Activated CD8-positive, alpha-beta T cell treated with anti-CD3 and anti-CD28 coated beads for 36 hours (primary cell): ENCODE data around the gene IFT57. TPM values are rescaled to one million over a fixed set of nuclear protein-coding genes. Genes with fewer than 3 reads are reported as not detected.

ENCODE experiments used
- ATAC-seq: fragments of 200-7000 bp; cut with Tn5 transposase; one replicate; pipeline ENCODE4 v1.10.0; 2021; ENCODE audit warnings: mild to moderate bottlenecking, moderate library complexity
- CTCF ChIA-PET: fragments of 350-600 bp; sonication (Branson Sonifier 250); formaldehyde crosslinking; loops from one replicate; lab custom pipeline; 2021; ENCODE audit warnings: antibody characterized with exemption; lab: Charles Lee
- POLR2A ChIA-PET: fragments of 350-600 bp; sonication (Branson Sonifier 250); formaldehyde crosslinking; loops from one replicate; lab custom pipeline; 2021; ENCODE audit warnings: antibody characterized with exemption; lab: Charles Lee
- DNase-seq: peaks from one replicate; pipeline ENCODE4 v3.0.0-alpha.2; 2020
- H3K27ac Mint-ChIP-seq: one replicate; pipeline ENCODE4 v1.8.0; 2021; ENCODE audit warnings: mild to moderate bottlenecking, mixed read lengths
- H3K27me3 Mint-ChIP-seq: one replicate; pipeline ENCODE4 v1.8.0; 2021; ENCODE audit warnings: mixed read lengths
- H3K36me3 Mint-ChIP-seq: one replicate; pipeline ENCODE4 v1.8.0; 2021; ENCODE audit warnings: low read depth, mixed read lengths
- H3K4me1 Mint-ChIP-seq: one replicate; pipeline ENCODE4 v1.8.0; 2021; ENCODE audit warnings: low read depth, mixed read lengths
- H3K4me3 Mint-ChIP-seq: one replicate; pipeline ENCODE4 v1.8.0; 2021; ENCODE audit warnings: mild to moderate bottlenecking, moderate library complexity, mixed read lengths
- H3K9me3 Mint-ChIP-seq: one replicate; pipeline ENCODE4 v1.8.0; 2021; ENCODE audit warnings: mixed read lengths
- intact Hi-C: fragments of 100-400 bp; cut with micrococcal nuclease; formaldehyde crosslinking; loops from one replicate; pipeline ENCODE4 v1.10.0; 2022
- total RNA-seq, 2 experiments: library from RNA; stranded (reverse); gene quantifications; one replicate each; pipeline ENCODE4 v1.2.3, GENCODE V29; 2021
- TF ChIP-seq, protein P1 (sequence below): fragments of 200-600 bp; IDR thresholded peaks from one replicate; pipeline ENCODE4 v1.8.0; 2022; ENCODE audit warnings: antibody characterized with exemption, mild to moderate bottlenecking

IFT57 gene
- total RNA-seq, 2 experiments from 2014 or later, result 30.9 to 35.3 TPM

DNA sequence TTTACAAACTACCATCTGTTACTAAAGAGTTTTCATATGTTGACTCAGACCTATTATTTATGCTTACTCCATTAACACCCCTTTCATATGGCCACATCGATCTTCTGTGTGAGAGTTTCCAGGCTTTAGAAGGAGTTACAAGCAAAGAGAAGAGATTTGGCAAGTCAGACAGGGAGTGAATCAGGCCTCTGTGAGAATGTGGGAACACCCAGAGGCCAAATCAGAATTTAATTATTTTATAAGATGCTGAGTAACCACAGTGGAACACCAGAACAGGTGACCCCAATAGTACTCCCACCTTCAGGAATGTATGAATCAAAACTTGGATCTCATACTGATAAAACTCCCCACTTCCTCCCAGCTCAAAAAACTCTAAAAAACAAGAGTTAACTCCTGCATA lies 42.0 kb downstream of the IFT57 start:
- Mint-ChIP-seq H3K4me3 (no peak overlapping the region), H3K27ac (no peak overlapping the region), H3K9me3 (peaks cover 2% of the 10 kb centered on the region), H3K36me3 (peaks cover 8% of the 10 kb centered on the region), H3K27me3 (no peaks in the 10 kb centered on the region), H3K4me1 (peaks cover 17% of the 10 kb centered on the region)
- intact Hi-C loops, result no loop called here
- POLR2A ChIA-PET, result no interaction called here
- no peak for ATAC-seq
- CTCF ChIA-PET, result interaction anchor here (1.2 to 1.4 kb wide), 2 partner anchors 10 to 17 kb away, joined by 3 read pairs; no protein-coding TSS in a partner anchor
- DNase-seq, result no peak
- TF ChIP-seq, protein P1, sequence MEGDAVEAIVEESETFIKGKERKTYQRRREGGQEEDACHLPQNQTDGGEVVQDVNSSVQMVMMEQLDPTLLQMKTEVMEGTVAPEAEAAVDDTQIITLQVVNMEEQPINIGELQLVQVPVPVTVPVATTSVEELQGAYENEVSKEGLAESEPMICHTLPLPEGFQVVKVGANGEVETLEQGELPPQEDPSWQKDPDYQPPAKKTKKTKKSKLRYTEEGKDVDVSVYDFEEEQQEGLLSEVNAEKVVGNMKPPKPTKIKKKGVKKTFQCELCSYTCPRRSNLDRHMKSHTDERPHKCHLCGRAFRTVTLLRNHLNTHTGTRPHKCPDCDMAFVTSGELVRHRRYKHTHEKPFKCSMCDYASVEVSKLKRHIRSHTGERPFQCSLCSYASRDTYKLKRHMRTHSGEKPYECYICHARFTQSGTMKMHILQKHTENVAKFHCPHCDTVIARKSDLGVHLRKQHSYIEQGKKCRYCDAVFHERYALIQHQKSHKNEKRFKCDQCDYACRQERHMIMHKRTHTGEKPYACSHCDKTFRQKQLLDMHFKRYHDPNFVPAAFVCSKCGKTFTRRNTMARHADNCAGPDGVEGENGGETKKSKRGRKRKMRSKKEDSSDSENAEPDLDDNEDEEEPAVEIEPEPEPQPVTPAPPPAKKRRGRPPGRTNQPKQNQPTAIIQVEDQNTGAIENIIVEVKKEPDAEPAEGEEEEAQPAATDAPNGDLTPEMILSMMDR, result no peak

DNA sequence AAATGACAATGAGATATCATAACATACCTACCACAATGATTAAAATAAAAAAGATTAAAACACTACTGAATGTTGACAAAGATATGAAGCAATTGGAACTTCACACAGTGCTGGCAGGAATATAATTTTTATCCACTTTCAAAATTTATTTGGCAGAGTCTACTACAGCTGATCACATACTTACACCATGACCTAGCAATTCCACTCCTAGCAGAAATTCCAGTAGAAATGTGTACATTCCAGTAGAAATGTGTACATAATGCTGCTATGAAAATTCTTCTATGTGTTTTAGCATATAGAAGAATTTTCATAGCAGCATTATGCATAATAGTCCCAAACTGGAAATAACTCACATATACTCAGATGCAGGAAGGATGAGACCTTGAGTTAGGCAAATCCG lies 43.5 kb downstream of the IFT57 start:
- TF ChIP-seq, protein P1, result no peak
- ChIA-PET POLR2A (interaction anchor here (1.3 kb wide), 2 partner anchors 51 to 164 kb away, joined by 3 to 5 read pairs; no protein-coding TSS in a partner anchor), CTCF (interaction anchor here (0.9 kb wide), 1 partner anchor 21 kb away, joined by 3 read pairs; no protein-coding TSS in a partner anchor)
- Mint-ChIP-seq H3K4me3 (no peak overlapping the region), H3K27me3 (no peaks in the 10 kb centered on the region), H3K36me3 (peaks cover 1% of the 10 kb centered on the region), H3K4me1 (peaks cover 20% of the 10 kb centered on the region), H3K9me3 (no peaks in the 10 kb centered on the region), H3K27ac (no peak overlapping the region)
- ATAC-seq, result no peak
- intact Hi-C loops, result no loop called here
- DNase-seq, result no peak

DNA sequence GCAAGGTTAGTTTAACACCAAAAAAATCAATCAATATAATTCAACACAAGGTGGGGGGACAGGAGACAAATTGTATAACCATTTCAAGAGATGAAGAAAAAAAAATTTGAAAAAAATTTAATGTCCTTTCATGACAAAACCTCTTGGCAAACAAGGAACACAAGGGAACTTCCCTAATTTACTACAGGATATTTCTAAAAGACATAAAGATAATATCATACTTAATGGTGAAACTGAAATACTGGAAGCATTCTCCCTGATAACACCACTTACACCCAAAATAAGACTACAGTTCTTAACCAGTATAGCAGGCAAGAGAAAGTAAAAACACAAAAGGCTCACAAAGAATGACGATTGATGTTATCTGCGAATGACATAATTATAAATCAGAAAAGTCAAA lies 44.7 kb downstream of the IFT57 start:
- Mint-ChIP-seq H3K9me3 (no peaks in the 10 kb centered on the region), H3K4me1 (peaks cover 21% of the 10 kb centered on the region), H3K27me3 (no peaks in the 10 kb centered on the region), H3K36me3 (peaks cover 1% of the 10 kb centered on the region), H3K4me3 (no peak overlapping the region), H3K27ac (no peak overlapping the region)
- TF ChIP-seq, protein P1, result no peak
- ChIA-PET CTCF (no interaction called here), POLR2A (interaction anchor here (1.3 kb wide), 1 partner anchor 165 kb away, joined by 3 read pairs; no protein-coding TSS in a partner anchor)
- ATAC-seq (no peak), DNase-seq (no peak)
- intact Hi-C loops, result no loop called here

DNA sequence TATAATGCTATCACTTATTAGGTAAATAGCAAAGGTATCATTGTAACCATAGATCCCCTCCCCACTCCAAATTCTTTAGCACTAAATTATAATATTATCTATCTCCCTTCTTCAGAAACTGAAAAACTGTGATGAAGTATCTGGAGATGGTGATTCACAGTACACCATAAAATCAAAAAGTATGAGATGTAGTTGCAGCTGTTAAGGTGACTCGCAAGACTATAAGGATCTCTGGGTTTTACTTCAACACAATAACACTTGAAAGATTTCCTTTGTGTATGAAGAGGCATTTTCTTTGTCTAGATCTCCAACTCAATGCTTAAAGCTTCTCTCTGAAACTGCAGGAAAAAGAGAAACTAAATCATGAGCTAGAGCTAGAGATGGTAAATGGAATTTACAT lies 46.9 kb downstream of the IFT57 start:
- peak; percentile 47 for ATAC-seq
- no peak for DNase-seq
- ChIA-PET POLR2A (no interaction called here), CTCF (no interaction called here)
- H3K27me3 Mint-ChIP-seq, result no peaks in the 10 kb centered on the region
- TF ChIP-seq, protein P1, result no peak
- peaks cover 1% of the 10 kb centered on the region for H3K36me3 Mint-ChIP-seq
- intact Hi-C loops, result no loop called here
- peak overlapping the region; percentile 26 for H3K27ac Mint-ChIP-seq
- peak overlapping the region; percentile 37 for H3K4me3 Mint-ChIP-seq
- H3K9me3 Mint-ChIP-seq, result no peaks in the 10 kb centered on the region
- H3K4me1 Mint-ChIP-seq, result peaks cover 26% of the 10 kb centered on the region

DNA sequence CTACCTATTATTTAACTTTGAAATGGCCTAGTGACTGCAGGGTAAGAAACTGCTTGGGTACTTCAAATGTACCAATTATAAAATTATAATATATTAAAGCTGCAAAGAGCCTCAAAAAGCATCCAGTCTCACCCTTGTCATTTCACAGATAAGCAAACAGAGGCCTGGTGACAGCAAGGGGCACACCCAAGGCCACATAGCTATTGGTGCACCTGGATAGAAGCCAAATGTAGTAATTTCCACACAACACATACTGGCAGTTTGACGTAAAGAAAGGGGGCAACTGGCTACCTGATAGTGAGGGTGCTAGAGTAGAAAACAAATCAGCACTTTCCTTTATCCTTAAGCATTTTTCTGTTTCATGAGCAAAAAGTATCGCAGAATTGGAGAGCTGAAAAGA lies 51.1 kb downstream of the IFT57 start:
- Mint-ChIP-seq H3K9me3 (no peaks in the 10 kb centered on the region), H3K27ac (no peak overlapping the region), H3K4me1 (peaks cover 21% of the 10 kb centered on the region), H3K36me3 (peaks cover 22% of the 10 kb centered on the region), H3K4me3 (no peak overlapping the region), H3K27me3 (no peaks in the 10 kb centered on the region)
- ChIA-PET CTCF (interaction anchor here (1.1 to 6.3 kb wide), 3 partner anchors 10 to 18 kb away, joined by 3 to 23 read pairs (median 3); no protein-coding TSS in a partner anchor), POLR2A (interaction anchor here (1.3 kb wide), 1 partner anchor 31 kb away, joined by 3 read pairs; no protein-coding TSS in a partner anchor)
- TF ChIP-seq, protein P1, result no peak
- intact Hi-C loops, result no loop called here
- DNase-seq, result no peak
- ATAC-seq, result no peak
